ENCODE data around the gene PRRX2.

DNA sequence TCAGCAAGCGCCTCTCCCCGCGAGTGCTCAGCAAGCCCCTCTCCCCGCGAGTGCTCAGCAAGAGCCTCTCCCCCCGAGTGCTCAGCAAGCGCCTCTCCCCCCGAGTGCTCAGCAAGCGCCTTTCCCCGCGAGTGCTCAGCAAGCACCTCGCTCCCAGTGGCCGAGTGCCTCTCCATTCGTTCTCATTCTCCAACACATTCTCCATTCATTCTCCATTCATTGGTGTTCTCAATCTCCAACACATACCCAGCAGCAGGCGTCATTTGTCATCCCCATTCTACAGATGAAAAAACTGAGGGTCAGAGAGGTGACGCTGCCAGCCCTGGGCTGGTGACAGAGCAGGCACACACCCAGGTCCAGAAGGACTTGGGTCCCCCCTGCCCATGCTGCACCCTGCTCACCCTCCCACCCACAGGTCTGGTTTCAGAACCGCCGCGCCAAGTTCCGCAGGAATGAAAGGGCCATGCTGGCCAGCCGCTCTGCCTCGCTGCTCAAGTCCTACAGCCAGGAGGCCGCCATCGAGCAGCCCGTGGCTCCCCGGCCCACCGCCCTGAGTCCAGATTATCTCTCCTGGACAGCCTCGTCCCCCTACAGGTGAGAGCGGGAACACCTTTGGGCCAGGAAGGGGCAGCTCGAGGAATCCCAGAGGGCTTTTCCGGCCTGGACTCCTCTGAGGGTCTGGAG lies 54.9 kb downstream of the PRRX2 start:
- TF ChIP-seq, protein P1, sequence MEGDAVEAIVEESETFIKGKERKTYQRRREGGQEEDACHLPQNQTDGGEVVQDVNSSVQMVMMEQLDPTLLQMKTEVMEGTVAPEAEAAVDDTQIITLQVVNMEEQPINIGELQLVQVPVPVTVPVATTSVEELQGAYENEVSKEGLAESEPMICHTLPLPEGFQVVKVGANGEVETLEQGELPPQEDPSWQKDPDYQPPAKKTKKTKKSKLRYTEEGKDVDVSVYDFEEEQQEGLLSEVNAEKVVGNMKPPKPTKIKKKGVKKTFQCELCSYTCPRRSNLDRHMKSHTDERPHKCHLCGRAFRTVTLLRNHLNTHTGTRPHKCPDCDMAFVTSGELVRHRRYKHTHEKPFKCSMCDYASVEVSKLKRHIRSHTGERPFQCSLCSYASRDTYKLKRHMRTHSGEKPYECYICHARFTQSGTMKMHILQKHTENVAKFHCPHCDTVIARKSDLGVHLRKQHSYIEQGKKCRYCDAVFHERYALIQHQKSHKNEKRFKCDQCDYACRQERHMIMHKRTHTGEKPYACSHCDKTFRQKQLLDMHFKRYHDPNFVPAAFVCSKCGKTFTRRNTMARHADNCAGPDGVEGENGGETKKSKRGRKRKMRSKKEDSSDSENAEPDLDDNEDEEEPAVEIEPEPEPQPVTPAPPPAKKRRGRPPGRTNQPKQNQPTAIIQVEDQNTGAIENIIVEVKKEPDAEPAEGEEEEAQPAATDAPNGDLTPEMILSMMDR (IDR thresholded peaks at IDR 0.05; ENCODE audit: low read depth, low read length, poor library complexity, severe bottlenecking) = peak; percentile 49
- TF ChIP-seq EZH2phosphoT487 (IDR thresholded peaks at IDR 0.05; ENCODE audit: borderline replicate concordance, low read length) = no peak

Data from DOHH2 (cell line).